GM21717 (cell line): Measurements from ENCODE around the gene IRF6.

Experiments
- ATAC-seq: cut with Tn5 transposase; IDR thresholded peaks from one replicate; pipeline ENCODE4 v1.9.1; 2021; ENCODE audit warnings: mild to moderate bottlenecking, moderate library complexity; ENCODE audit not compliant: unreplicated experiment

The IRF6 gene

DNA sequence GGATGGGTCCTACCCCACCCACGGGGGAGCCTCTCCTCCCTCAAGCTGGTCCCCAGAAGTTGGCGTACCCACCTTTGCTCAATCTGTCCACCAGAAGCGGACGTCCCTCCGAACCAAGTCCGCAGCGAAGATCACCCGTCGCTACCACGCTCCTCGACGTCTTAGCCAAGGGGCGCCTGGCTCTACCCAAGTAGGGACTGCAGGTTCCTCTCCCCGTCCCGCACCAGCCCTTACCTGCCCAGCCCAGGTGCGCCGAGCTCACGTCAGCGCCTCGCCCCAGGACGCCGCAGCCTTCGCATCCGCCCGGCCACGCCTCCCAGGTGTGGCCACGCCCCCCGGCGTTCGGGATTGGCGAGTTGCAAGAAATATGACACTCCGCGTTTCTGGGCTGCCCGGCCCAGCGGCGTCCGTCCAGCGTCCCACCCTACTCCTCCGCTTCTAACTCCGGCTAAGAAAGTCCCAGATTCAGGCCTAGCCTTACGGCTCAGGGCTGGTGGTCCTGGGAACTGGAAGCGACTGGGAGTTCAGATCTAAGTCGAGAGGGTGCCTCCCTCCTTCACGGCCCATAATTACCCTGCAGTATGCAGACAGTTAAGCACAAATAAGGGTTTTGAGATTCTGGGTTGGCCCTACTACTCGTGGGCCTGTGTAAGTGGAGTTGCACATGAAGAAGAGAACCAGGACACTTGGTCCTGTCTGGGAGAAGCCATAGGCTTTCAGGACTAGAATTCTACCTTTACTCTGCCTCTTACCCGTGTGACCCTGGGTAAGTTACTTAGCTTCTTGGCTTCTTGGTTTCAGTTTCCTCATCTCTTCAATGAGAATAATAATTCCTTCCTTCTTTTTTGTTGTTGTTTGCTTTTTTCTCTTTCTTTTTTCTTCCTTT, at the start of gene IRF6:
TSS of gene IRF6 (minus strand) at position 268 of the 886 bp plus-strand sequence. CDS start 4,729 bp downstream, outside the sequence.
- ATAC-seq, result peak; percentile 71

DNA sequence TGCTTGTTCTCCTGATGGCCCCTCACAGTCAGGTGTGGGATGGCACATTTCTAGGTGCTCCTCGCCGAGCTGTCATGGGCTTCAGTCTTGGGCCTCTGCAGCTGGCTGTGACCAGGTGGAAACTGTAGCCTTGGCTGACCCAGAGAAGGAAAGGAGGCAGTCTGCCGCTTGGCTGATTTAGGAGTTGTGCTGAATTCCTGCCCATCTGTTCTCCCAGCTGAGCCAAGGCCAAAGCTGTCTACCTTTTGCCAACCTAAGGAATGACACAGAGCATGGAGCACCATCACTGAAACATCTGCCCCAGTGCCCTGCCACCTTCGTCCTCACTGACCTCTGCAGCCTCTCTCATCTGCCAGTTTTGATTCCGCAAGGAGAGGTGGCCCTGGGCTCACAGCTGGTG, 49.7 kb upstream of the IRF6 start:
- no peak for ATAC-seq

DNA sequence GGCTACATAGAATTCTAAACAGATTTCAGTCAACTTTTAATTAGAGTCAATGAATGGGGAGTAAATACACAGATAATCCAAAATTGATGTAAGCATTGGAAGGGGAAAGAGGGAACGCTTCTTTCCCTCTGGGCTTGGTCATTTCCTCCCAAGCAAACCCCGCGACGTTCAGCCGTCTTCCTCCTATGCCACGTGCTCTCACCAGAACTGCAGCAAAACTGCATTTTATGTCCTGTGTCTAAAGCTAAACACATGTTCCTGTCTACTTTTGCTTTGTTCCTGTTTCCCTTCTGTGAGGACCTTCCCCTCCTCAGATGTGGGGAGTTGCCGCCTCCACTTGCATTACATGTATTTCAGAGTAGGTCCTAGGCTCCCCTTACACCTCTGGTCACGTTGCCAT, 49.1 kb upstream of the IRF6 start:
- no peak for ATAC-seq

DNA sequence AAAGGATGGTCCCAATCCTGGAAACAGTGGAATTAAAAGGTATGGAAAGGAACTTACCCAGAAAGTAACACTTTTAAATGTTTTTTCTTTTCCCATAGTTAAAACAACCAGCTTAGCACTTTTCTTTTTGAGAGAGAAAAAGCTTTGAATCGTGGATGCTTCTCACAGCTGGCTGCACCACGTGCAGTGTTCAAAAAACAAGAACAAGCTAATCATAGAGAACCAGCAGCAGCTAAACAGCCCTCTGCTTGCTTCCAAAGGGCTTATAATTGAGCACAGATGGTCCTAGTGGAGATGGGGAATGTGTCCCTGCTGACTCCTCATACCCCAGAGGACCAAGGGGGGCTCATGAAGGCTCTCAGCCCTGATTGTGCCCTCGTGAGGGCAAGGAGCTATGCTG, 48.3 kb upstream of the IRF6 start:
- ATAC-seq, result no peak

DNA sequence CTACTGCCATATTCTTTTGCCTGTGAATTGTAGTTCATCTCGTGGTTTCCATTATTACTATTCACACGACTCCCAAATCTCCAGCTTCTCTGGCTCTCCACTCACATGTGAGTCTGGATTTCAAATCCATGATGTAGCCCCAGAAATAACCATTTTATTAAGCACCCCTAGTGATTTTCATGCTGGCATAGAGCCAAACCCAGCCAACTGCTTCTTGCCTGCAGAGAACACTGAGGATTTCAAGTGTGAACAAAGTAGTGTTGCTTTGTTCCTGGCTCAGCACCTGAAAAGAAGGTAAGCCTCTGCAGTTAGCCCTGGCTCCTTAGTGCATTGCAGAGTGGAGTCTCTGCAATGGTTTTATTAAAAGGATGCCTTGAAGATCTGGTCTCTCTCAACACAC, 47.7 kb upstream of the IRF6 start:
- no peak for ATAC-seq

DNA sequence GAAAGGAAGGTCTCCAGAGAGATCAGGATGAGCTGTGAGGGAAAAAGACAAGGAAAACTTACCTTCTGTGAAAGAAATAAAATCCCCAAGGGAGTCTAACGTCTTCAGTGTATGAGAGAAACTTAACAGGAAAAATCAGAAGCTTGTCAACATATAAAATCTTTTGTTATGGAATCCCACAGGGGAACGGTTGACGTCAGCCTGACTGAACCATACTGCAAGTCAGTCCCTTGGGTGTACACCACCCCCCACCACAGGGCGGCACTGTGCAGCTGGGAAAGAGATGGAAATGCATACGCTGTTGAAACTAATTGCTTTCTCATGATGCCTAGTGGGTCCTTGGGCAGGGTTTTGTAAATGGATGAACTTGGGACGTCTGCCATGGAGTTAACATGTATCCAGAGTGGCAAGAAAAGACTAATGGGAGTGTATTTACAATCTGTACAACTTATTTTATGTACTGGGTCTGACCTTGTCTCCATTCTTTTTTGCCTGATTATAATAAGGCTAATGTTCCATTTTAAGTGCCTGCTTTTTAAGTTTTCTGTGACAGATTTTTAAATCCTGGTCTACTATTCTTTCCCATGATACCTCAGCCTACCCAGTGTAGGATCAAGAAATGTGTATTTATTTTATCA, 44.5 kb upstream of the IRF6 start:
- ATAC-seq, result no peak

DNA sequence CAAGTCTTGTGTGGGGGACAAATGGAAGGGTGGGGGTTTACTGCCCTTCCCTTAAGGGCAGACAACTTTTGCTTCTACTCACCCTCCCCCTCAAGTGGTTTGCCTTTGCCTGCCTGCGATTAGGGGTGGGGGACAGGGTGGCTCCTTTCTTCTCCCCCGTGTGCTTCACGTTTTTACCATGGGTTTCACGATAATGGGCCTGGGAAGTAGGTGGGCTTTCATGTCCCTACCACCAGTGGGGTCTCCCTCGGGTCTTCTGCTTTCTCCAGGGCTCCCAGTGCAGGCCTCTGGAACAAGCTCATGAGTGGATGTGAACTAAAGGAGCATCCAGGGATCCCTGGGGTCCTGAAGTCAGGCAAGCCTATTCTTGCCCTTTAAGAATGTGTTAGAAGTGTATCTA, 43.4 kb upstream of the IRF6 start:
- no peak for ATAC-seq

DNA sequence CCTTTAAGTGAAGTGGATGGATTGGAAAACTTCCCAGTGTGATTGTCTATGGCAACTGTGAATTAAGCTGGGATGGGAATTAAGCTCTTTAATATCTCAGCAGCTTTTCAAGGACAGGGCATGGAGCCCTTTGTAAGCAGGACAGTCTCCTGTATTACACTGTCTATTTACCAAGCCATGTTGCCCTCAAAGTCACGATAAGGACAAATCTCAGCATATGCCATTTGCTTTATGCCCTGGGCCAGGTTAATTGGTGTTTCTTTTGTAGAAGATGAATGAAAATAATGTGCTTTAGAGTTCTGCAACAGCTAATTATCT, 39.4 kb upstream of the IRF6 start:
- ATAC-seq, result no peak

DNA sequence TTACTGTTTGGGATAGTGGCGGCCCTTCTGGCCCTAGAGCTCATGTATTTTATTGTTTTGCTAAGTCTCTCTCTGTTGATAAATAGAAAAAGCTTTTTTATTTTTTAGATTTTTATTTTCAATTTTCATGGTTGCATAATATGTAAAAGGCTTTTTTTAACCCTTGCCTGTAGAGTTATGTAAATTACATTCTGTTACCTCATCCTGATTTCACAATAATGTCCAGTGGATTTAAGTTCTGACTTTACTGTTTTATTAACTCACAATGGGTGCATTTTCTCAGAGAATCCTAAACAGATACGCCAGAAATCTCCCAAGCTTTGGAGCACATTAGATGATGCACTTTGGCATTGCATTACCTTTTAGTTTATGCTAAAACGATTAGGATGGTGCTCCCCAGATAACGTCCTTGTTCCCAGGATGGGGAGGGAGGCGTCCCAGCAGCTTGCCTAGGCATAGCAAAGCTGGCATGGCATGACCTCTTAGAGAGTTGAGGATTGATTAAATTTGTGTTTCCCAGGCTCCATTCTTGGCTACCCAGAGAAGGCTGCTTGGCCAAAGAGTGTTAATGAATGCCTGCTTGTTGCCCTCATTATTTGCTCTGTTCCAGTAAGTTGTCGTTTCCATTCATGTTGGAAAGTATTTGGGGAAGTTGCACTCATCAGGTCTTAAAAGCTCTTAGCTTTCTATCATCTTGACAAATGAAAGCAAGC, 38.9 kb upstream of the IRF6 start:
- ATAC-seq, result no peak

DNA sequence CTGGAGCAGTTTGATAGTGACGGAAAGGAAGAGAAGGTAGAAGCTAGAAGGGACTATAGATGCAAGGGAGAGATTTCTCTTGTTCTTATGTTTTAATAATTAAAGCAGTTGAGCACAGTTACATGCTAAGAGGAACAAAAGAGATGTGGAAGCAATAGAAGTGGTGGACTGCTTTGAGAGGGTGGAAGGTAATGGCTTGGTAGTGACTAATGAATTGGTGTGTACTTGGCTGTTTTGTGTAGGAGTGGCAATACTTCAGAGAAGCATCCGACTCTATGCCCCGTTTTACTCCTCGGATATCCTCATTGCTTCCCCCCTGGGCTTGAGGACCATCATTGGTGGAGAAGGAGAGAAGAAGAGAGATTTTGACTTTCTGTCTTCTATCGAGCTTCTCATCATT, 34.7 kb upstream of the IRF6 start:
- ATAC-seq, result no peak

DNA sequence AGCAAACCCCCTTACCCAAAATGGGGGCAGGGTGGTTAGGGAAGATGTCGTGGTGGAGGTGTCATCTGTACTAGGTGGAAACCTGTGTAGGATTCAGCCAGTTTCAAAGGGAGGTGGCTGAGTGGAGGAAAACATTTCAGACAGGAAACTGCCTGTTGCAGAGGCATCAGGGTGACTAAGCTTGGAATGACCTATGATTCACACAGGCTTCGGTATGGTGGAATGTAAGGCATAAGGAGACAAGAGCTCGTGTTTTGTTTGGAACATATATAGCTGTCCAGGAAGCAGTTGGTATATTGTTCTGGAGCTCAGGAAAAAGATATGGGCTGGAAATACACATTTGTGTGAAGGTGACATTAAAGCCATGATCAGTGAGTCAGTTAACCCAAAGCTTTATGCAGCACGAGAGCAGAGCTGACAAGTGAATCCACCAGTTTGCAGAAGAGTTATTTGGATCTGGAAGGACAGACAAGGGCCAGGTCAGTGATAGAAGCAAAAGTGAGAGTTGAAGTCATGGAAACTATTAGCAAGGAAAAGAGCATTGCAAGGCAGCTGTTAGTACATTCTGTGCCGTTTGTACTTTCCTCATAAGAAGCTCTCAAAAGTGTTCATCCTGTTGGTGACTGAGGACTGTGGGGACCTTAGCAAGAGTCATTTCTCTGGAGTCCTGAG, 34.1 kb upstream of the IRF6 start:
- ATAC-seq, result no peak

DNA sequence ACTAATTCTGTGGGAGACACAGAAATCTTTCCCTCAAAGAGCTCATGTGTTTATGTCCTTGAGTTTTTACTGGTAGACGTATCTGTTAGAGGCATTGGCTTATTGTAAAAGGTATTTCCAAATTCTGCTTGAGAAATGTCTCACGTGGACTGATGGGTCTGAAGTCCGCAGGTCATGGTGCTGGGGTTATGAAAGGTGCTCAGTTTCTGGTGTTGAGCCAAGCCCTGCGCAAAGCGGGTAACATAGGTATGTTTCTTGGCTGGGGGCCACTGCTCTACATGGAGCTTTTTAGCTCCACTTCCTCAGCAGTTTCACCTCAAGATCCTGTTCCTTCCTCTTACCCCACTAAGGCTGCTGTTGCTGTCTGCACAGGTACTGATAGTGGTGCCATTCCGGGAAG, 32.6 kb upstream of the IRF6 start:
- ATAC-seq, result no peak

DNA sequence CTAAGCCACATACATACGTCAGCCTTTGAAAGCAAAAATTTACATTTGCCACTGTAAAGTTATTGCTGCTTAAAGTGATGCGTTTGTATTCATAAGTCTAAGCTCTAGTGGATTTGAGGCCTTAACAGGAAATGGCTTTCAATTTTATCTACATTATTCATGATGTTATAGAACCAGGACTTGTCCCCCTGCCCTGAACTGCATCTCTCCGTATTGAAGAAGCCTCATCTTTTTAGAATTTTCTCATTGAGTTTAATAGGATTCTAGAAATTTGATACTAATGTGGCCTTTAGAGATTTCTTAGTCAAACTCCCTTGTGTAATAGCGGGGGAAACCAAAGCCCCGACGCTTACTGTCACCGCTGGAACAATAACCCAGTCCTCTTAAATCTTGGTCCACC, 31.7 kb upstream of the IRF6 start:
- ATAC-seq, result no peak

DNA sequence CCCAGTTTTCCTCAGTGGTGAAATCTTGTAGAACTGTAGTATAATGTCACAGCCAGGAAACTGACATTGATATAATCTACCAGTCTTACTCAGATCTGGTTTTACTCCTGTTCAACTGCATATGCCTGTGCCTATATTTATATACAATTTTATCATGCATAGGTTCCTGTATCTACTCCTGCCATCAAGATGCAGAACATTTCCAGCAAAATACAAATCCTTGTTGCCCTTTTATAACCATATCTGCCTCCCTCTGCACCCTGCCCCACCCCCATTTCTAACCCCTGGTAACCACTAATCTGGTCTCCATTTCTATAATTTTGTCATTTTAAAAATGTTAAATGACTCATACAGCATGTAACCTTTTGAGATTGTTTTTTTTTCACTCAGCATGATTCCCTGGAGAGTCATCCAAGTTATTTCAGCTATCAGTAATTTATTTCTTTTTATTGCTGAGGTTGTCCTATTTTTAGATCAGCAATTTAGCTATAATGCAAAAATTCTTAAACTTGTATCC, 29.9 kb upstream of the IRF6 start:
- no peak for ATAC-seq

DNA sequence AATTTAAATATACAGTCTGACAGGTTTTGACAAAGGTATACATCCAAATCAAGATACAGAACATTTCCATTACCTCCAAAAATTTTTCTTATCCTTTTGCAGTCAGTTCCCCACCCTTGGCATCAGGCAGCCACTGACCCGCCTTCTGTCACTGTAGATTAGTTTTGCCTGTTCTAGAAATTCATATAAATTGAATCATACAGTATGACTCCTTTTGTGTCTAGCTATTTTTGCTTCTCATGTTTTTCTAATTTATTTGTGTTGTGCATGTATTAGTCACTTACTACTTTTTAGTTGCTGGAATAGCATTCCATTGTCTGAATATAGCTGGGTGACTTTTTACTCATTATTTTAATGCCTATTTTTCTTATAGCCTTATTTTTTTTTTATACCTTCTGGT, 25.7 kb upstream of the IRF6 start:
- ATAC-seq, result no peak

DNA sequence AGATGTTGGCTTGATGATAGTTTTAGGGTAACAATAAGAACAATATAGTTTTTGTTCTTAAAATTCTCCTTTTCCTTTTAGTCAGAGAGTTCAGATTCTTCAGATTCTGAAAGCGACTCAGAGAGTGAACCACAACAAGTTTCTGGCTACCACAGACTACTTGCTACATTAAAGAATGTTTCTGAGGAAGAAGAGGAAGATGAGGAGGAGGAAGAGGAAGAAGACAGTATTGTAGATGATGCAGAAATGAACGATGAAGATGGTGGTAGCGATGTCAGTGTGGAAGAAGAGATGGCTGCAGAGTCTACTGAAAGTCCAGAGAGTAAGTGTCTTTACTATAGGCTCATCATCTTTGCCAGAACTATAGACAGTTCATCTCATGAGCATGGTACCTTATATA, 24.8 kb upstream of the IRF6 start:
- ATAC-seq, result no peak

DNA sequence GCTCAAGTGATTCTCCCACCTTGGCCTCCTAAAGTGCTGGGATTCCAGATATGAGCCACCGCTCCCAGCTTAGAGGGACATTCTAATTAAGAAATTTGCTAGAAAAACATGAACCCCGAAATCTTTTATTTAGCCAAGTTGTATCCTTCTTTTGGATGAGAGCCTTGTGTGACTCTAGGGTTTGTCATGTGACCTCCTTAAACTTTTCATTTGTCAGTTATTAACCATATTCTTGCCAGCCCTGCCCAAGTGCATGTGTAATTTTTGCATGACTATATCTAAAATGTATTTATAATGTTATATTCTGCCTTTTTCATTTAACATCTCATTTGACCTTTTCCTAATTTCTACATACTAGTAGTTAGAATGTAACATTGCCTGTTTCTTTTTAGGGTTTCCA, 23.8 kb upstream of the IRF6 start:
- ATAC-seq, result no peak

DNA sequence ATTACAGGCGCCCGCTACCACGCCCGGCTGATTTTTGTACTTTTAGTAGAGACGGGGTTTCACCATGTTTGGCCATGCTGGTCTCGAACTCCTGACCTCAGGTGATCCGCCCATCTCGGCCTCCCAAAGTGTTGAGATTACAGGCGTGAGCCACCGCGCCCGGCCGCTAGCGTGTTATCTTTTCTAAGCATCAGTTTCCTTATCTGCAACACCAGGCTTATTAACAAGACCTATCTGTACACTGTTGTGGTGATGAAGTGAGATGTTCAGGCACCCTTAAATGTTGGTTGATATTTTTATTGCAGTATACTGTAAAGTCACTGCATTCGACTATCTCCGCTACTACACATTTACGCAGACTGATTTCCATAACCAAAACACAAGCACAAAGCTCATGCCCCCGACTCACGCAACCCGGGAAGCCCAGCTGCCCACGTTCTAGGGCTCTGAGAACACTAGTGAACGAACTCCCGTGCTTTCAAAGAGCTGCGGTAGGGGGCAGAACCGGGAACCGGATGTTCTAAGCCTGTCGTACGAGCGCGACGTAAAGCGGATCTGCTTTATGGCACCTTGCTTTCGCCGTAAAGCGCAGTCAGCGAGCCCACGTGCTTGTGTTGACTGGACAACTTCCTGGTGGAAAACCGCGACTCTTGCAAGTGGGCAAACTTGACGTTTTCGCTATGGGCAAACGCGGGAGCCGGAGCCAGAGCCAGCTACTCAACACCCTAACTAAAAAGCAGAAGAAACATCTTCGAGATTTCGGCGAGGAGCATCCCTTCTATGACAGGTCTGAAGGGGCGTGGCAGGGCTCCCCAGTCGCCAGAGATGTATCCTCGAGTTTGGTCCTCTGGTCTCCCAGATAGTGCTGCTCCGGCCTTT, 21.7 kb upstream of the IRF6 start, which contains the start of gene UTP25:
TSS of gene UTP25 (plus strand) at position 589 of the 879 bp plus-strand sequence. CDS start at position 681, 92 bp downstream.
- ATAC-seq, result peak; percentile 91

DNA sequence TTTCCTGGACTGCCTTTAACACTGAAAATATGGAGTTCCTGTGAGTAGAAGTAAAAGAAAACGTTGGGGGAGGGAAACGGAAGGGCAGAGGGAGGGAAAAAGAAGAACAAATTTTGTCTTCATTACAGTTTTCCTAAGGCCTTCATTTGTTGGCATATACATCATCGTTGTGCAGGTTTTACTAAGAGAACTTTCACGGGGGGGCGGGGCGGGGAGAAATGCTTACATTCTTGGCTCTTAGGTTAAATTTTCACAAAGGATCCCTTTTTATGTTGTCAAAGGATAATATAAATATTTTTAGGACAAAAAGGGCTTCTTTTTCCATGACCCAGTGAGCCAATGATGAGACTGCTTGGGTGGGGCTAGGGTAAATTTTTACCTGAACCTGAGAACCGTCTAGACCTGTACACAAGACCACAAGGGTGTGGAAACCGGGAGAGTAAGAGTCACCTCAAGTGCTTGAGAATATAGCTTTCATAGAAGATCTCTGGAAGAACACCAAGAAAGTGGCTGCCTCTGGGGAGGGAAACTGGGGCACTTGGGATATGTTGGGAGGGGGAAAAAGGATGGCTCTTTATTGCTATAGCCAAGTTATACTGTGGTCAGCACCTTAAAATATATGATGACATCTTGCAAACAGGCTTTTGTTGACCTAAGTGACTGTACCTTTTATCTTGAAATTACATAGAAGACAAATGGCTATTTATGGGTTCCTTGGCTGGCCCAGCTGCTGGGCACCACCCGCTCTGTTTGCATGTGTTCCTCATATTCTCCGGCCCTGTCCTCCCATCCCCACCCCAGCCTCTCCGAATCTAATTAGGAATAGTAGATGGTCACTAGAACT, 19.9 kb upstream of the IRF6 start:
- no peak for ATAC-seq
